Measurements from ENCODE around the gene TMEM247.

The TMEM247 gene

GRCh38 chr2:46479265-46479664 is at the start of gene TMEM247:
TMEM247 (plus strand) TSS chr2:46479565.
- no peak for DNase-seq

DNA sequence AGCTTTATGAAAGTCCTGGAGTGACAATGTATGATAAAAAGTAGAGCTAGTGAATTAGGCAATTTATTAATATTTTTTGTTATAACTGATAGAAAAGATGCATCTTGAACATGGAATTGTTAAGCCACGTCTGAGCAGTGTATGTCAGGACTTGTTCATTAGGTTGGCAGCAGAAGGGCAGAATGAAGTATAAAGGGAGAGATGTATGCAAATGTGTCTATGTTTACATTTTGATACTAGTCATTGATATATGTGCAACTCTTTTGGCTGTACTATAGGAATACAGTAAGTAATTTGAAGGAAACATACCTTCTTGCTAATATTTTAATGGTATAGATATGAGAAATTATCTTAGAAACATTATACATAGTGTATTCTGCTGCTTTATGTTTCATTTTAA is 49.0 kb upstream of the TMEM247 start:
- DNase-seq, result no peak

DNA sequence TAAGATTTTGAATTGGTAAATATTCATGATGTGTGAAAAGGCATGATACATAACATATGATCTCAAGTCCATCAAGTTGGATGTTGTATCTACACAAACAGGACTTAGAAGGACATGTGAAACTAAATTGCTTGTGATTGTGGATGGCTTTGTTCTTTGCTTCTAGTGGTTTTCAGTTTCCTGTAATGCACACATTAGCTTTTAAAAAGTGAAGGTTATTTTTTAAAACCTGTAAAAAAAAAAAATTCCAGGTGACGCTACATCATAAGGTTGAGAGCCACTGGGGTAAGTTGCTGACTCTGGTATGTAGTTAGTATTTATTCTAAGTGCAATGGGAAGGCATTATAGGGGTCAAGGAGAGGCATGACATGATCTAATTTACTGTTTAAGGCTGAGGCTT is 48.4 kb upstream of the TMEM247 start:
- no peak for DNase-seq

GRCh38 chr2:46431481-46432235 is 47.7 kb upstream of the TMEM247 start:
- no peak for DNase-seq

- DNase-seq, result no peak
Observed at GRCh38 chr2:46434851-46435273, 44.5 kb upstream of the TMEM247 start.

- no peak for DNase-seq
Observed at GRCh38 chr2:46435353-46435752, 44.0 kb upstream of the TMEM247 start.

GRCh38 chr2:46435796-46436360 is 43.5 kb upstream of the TMEM247 start:
- DNase-seq, result no peak

DNA sequence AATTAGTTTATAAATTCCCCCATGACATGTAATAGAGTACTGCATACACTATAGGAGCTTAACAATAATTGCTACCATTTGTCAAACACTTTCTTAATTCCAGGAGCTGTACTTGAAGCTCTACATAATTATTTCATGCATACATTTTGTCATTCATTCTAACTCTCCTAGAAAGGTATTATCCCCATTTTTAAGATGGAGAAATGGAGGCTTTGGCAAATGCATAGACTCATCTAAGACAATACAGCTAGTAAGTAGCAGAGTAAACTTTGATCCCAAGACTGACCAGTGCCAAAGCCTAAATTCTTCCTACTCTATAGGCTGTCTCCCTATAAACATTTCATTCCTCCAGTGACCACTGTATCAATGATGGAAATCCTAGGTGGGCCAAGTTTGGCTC is 42.6 kb upstream of the TMEM247 start:
- DNase-seq, result no peak

DNA sequence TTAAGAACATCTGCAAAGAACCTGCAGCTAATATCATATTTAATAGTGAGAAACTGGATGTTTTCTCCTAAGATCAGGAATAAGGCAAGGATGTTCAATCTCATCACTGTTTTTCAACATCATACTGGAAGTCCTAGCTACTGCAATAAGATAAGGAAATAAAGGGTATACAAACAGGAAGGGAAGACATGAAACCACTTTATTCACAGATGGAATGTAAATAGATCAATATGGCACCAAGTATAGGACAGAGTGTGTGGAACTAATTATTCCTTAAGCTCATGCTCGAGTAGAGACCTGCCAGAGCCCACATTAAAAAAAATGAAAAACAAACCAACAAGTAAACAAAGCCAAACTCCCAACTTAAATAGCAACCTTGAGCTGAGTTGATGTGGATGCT is 41.3 kb upstream of the TMEM247 start:
- no peak for DNase-seq

DNA sequence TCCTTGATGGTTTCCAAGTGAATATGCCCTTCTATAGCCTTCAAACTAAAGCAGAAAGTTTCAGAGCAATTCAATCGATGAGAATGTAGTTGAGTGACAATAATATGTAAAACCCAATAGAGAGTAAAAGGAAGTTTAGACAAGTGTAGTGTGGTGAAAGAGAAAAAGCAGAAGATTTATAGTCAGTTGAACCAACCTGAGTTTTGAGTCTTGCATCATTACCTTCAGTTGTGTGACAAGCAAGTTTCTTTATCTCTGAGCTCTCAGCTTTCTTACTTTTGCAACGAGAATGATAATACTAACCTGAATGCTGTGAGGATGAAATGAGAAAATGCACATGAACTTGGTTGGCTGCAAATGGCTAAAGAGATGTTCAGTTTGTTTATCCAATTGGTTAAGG is 40.6 kb upstream of the TMEM247 start:
- DNase-seq, result no peak

DNA sequence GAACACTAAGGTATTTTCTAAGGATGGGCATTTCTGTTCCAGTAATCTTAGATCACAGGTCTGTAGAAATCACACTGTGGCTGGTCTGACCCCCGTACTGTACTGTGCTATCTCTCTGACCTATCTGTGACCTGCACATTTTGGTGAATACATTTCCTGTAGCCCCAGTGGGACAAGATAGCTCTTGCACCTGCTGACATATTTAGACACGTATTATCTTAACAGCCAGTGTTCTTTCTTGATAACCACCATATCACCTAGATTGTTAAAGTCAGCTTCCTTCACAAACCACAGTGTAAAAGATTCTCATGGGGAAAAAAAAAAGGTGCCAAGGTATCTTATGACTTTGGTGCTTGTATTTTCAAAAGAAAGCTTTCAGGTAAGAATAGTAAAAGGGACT is 39.8 kb upstream of the TMEM247 start:
- no peak for DNase-seq

- no peak for DNase-seq
Observed at GRCh38 chr2:46441838-46442712, 37.3 kb upstream of the TMEM247 start.

- DNase-seq, result no peak
Observed at GRCh38 chr2:46444732-46445131, 34.6 kb upstream of the TMEM247 start.

DNA sequence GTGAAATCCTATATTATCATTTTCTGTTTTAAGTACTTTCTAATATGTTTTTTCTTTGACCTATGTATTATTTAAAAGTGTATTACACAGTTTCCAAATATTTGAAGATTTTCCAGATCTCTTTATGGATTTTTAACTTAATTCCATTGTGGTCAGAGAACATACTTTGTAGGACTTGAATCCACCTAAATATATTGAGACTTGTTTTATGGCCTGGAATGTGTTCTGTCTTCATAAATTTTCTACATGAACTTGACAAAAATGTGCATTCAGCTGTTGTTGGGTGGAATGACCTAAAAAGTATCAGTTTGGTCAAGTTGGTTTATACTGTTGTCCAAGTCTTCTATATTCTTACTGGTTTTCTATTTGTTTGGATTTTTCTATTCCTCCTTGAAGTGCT is 33.8 kb upstream of the TMEM247 start:
- DNase-seq, result no peak

GRCh38 chr2:46446871-46447568 is 32.3 kb upstream of the TMEM247 start:
- no peak for DNase-seq

- DNase-seq, result no peak
Observed at GRCh38 chr2:46447649-46448048, 31.7 kb upstream of the TMEM247 start.

DNA sequence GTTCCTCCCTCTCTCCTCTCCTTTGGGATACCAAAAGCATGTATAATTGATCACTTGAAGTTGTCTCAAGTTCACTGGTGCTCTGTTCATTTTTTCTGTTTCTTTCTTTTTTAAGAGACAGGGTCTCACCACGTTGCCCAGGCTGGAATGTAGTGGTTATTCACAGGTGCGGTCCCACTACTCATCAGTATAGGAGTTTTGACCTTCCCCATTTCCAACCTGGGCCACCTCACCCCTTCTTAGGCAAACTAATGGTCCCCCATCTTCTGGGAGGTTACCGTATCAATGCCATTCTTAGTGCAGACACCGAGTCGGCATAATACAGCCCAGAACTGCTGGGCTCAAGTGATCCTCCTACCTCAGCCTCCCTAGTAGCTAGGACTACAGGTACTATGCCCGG is 31.3 kb upstream of the TMEM247 start:
- DNase-seq, result no peak

DNA sequence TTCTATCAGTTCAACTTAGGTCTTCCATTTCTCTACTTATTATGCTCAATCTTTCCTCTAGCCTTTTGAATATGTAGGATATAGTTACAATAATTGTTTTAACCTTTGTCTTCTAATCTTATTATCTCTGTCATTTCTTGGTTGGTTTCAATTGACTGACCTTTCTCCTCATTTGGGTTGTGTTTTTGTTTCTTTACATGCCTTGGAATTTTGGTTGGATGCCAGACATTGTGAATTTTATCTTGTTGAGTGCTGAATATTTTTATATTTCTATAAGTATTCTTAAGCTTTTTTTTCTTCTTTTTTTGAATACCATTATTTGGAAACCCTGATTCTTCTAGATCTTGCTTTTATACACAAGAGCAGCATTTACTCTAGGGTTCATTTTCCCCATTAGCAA is 30.7 kb upstream of the TMEM247 start:
- DNase-seq, result no peak

DNA sequence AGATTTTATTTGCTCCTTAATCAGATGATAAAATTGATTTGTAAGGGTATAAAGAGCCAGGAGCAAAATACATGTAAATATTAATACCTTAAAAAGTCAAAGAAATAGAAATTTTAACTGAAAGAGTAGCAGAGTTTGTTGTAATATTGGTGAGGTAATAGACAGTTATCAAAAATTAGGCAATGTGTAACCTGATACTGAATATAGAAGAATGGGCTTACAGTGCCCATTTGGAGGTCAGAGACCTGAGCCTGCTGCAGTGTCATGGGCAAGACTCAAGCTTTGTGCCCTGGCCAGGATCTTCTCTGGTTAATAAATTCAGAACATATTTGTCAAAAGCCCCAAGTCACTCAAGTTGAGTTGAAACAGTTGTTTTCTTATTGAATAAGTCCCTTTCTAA is 29.7 kb upstream of the TMEM247 start:
- no peak for DNase-seq

- no peak for DNase-seq
Observed at GRCh38 chr2:46451131-46451711, 28.1 kb upstream of the TMEM247 start.

DNA sequence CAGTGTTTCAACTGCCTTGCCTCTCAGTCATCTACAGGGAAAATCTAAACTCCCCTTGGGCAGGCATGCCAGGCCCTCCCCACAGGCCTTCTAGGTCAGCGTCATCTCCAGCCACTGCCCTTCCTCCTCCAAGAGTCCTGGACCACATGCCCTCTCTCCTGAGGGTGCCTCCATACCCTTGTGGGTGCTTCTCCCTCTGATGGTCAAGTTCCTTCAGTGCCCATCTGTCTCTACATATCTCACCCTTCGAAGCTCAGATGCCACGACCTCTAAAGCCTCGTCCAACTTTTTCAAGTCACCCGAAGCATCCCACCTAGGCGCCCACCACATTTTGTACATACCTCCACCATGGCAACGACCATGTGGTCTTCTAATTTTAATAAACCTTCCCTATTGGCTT is 22.6 kb upstream of the TMEM247 start:
- no peak for DNase-seq

DNA sequence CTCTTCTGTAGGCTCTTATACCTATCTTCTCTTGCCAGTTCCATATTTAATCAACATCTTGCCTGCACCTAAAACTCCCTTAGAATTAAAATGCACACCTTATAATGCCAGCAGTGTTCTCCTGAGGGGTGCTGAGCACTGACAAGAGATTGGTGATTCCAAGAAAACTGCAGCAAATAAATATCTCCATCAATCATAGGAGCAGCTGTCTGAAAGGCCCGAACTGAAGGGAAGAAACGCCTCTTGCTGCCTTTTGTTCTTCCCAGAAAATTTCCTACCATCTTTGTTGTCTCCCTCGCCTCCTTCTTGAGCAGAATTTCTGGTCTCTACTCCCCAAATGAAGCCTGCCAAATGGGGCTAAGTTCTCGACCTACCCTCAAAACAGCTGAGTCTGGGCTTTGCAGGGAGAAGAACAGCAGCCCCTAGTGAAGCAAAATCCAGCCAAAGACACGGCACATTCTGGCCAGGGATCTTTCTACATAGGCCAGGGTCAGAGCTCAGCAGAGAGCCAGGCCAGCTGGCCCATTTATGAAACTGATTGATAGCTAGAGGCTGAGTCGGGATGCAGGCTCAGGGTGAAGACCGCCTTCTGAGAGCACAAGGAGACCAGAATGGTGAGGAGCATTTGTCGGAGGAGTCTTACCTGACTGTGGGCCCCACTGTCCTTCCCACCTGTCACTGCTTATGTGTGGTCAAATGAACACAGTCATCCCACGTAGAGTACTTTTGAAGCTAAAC is 20.4 kb upstream of the TMEM247 start:
- no peak for DNase-seq
